SKM-1 (cell line): ENCODE data around the gene TRPV3.
"Not testable (repeated sequence)": the region's sequence is repeated elsewhere in the genome, so short reads cannot be mapped to it uniquely, and the experiment has no call there.

Experiments
- DNase-seq: peaks from one replicate; lab custom pipeline; 2025; ENCODE audit not compliant: unreplicated experiment; lab: John Stamatoyannopoulos, UW

The TRPV3 gene

DNA sequence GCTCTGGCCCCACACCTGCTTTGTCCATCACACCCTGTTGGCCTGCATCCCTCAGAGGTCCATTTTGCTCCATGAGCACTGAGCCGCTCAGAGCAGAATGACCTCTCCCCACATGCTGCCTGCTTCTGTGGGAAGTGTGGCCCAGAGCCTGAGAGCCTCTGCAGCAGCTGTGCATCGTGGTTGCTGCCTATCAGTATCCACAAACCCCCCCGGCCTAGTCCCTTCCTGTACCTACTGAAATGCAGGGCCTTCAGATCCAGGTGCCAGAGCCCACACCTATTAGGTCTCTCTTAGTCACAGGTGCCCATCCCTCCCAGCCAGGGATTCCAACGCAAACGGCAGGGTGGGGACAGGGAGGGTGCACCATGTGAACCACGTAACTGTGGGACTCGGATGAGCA lies 16.6 kb upstream of the TRPV3 start:
- no peak for DNase-seq

DNA sequence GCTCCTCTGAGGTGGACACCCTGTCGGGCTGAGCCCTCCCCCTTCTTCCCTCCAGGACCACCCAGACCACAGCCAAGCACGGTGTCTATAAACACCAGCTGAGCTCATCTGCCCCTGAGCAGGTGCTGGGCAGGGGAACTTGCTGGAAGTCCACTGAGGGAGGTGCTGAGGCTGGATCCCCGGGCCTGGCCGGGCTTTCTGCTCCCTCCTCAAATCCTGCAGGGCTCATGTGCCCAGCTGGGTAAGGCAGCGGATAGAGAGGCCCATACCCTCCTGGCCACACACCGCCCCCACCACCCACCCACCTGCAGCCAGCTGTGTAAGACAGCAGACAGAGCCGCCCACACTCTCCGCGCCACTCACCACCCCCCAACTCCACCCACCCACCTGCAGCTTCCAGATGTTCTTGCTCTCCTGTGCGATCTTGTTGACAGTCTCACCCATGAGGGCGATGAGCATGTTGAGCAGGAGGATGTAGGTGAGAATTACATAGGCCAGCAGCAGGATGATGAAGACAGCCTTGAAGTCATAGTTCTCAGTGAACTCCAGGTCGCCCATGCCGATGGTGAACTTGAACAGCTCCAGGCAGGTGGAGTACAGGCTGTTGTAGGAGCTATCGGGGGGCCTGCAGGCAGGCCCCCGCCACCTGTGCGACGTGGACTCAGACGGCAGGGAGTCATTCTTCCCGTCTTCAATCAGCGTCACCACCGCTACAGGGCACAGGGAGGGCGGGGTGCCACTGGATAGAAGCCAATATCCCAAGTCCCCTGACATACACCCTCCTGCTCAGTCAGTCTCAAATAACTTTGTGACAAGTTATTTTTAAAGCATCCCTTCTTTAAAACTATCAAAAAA lies 15.9 kb upstream of the TRPV3 start:
- no peak for DNase-seq

- no peak for DNase-seq
These were observed 14.6 kb upstream of the TRPV3 start for GRCh38 chr17:3572231-3572630.

DNA sequence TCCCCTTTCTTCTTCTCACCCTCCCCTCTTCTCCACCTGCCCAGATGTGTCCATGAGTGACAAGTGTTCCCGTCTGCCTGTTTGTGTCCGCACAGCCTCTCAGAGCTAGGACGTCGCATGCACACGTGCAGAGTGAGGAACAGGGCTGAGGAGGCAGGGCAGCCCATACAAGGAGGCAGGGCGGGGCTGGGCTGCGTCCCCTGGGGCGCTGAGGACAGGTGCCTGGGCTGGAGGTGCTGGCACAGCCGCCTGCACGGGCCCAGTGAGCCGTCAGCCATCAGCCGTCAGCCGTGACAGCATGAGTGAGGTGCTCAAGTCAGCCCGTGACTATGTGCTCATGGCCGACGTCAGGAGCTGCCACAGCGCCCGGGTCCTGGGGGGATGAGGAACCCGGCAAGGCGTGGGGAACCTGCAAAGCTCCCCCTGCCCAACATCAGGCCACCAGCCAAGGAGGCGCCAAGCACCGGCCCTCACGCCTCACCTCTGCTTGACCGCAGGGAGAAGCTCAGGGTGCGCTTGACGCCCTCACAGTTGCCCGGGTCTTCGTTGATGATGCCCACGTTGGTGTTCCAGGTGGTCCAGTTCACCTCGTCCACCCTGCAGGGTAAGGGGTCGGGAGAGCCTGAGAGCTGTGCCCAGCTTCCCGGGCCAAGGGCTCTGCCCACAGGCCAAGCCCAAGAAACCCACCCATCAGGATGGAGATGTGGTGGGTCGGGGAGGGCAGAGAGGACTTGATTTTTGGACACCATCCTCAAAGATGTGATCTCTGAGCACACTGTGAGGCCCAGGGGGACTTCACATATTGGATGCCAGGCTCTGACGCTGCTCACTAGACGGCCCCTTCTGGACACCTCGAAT lies 13.7 kb upstream of the TRPV3 start:
- DNase-seq: no peak

DNA sequence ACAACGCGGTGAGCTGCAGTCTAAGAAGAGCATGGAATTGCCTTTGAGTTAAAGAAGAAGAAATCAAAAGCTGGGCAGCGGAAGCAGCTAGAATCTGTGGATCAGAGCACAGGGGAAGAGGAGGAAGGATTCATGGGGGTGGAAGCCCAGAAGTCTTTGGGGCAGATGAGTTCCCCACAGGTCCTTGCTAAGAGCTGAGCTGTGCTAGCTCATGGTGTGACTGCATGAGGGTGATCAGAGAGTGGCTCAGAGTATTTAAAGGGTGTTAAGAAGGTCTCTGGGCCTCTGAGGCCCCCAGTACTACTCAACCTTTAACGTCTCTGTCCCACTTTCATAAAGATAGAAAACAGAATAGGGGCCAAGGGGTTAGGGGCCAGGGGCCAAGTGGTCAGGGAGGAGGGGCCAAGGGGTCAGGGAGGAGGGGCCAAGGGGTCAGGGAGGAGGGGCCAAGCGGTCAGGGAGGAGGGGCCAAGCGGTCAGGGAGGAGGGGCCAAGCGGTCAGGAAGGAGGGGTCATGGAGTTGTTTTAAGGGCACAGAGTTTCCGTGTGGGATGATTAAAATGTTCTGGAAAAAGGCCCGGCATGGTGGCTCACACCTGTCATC lies 12.0 kb upstream of the TRPV3 start:
- DNase-seq: no peak

GRCh38 chr17:3566551-3566950 lies 8.9 kb upstream of the TRPV3 start:
- DNase-seq: no peak

DNA sequence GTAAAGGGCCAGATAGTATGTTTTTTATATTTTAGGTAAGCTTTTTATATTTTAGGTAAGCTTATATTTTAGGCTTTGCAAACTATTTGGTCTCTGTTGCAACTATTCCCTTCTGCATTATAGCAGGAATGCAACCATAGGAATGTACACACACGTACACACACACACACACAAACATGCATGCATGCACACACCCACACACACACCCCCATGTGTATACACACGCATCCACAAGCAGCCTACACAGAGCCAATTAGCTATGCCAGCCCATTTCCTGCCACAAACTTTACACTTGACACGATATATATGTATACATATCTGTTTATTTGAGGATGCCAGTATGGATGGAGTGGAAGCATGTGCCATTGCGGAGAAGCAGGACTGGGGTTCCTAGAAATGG lies 7.5 kb upstream of the TRPV3 start:
- no peak for DNase-seq

GRCh38 chr17:3564241-3564640 lies 6.6 kb upstream of the TRPV3 start:
- not testable (repeated sequence) for DNase-seq

DNA sequence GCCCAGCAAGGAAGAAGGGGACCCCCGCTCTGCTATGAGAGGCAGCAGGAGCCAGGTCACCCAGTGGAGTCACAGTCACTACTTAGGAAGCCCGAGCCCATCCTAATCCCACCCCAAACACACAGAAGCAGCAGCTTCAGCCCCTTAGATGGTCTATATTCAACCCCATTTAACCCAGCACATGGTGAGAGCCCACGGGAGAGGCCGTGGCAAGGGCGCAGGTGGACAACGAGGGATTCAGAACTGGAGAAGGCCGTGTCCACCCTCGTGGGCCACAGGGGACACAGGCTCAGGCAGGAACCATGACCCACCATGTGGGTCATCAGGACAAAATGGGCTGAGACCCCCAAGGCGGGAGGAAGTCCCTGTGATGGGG lies 1.6 kb upstream of the TRPV3 start:
- no peak for DNase-seq

DNA sequence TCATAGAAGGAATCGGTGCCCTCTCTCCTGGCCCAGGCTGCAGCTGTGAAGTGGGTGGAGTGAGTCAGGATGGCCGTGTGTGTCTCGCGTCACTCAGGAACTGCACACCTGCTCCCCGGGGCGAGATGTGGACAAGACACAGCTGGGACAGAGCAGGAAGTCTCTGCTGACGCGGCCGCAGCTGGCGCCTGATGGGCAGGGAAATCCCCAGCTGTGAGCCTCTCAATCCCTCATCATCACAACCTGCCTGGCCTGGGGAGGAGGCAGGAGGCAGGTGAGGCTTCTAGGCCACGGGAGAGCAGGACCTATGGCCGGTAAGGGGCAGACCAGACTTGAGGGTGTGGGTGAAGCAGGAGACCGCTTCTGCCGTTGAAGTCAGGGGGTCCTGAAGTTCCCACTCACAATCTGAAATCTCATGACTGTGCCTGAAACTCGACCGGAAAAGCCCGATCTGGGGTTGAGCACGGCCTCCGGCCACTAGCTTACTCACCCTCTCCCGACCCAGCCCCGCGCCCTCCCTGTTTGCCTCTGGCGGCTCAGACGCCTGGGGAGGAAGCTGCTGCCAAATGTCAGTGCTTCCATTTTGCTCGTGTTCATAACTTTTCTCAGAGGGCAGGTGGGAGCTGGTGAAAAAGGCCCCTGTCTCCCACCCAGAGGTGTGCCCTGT lies 1.1 kb upstream of the TRPV3 start:
- no peak for DNase-seq

DNA sequence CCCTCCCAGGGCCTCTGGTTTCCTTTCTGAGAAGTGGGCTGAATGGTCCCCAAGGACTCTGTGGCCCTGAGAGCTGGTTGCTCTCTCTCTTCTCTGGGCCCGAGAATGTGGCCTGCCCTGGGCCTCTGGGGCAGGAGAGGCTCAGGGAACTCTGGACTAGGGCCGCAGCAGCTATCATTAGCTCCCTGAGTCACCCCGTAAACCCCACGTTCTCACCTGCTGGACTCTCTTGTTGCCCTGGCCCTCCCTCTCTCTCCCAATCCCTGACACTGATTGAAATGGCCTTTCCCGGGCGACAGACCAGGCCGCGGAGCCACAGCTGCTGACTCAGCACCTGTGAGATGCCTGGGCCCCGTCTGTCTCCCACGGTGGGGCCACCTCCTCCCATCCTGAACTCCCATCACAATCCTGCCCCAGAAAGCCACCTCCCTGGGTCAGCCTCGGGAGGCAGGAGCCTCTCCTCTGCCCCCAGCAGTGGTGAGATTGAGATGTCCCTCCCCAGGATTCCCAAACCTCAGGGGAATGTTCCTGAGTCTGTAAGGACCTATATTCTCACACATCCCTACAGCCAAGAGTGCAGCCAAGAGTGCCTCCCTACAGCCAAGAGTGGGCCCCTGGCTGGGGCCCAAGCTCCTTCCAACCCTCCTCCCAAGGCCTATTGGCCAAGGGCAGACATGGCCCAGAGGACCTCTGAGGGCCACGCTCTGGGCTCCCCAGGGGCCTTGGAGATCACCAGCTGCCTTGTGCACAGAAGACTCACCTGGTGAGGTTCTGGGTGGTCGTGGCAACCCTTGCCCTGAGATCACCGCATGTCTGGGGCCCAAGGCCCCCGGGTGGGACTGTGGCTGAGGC lies 470 bp downstream of the TRPV3 start:
- DNase-seq: no peak

- DNase-seq: no peak
These were observed 1.2 kb downstream of the TRPV3 start for GRCh38 chr17:3556239-3556915.

GRCh38 chr17:3555189-3555796 lies 2.3 kb downstream of the TRPV3 start:
- no peak for DNase-seq

- no peak for DNase-seq
These were observed 3.2 kb downstream of the TRPV3 start for GRCh38 chr17:3554440-3554839.

DNA sequence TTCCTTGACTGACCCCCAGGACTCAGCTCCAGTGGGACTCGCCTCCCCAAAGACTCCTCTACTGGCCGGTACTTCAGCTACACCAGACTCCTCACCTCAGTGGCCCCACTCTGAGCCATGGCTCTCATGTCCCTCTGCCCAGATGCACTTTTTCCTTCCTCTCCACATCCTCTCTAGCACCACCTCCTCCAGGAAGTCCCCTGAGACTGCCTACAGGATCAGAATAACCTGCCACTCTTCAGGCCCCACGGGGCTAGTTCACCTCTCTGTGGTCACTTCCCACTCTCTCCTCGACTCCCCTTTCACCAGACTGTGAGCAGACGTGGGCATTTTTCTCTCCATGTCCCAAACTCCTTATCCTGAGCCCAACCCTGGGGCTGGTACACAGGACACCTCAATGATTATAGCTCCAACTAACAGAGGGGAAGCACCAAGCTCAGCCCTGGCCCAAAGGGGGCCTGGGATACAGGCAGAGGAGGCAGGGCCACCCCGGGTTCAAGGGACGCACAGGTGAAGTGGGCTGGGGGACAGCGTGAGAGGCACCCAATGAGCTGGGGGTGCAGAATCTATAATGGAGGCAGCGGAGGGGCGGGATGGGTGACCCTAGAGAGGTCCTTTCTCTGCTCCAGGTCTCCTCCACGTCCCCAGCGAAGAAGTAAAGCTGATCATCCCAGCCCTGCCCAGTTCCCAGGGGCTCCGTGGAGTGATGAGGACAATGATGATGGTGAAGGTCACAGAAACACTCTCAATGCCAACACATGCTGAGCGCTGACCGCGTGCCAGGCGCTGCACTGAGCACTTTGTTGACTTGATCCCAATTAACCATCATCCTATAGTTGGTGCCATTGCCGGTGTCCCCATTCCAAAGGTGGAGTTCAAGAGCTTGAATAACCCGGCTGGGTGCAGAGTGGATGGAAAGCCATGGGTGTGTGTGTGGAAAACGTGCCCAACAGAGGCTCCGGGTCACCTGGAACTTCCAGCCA lies 3.9 kb downstream of the TRPV3 start:
- no peak for DNase-seq

GRCh38 chr17:3552916-3553315 lies 4.7 kb downstream of the TRPV3 start:
- no peak for DNase-seq

GRCh38 chr17:3551189-3551588 lies 6.4 kb downstream of the TRPV3 start:
- no peak for DNase-seq

GRCh38 chr17:3549610-3550162 lies 7.9 kb downstream of the TRPV3 start:
- no peak for DNase-seq
